ENCODE results near the gene CACNA2D3.

CACNA2D3 gene

DNA sequence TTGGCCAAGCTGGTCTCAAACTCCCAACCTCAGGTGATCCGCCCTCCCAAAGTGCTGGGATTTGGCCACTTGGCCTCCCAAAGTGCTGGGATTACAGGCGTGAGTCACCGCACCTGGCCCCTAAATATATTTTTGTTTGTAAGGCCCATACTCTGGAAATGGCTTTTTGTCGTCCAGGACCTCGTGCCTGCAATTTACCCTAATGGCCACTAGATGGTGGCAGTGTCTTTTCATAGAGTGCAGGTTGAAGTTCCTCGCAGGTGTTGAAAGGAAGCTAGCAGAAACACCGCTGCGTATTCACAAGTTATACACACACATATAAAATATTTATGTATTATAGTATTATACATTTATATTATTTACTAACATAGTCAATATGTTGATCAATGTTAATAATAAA lies 708.3 kb downstream of the CACNA2D3 start:
- peak; percentile 5 for DNase-seq

DNA sequence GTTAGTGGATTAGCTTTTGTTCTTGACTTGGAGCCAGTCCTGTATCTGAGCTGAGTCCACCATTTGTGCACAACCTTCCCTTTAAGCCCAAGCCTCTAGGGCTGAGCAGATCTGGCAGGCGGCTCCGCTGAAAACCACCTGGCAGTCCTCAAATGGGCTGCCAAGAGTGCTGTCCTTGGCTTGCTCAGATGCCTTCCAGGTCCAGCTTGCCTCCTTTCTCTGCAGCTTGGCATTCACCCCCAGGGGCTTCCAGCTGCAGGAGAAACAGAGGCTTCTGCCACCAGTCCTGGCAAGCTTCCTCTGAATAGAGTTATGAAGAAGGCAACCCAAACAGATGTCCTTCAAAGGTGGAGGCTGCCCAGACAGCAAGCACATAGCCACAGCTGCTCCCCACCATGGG lies 708.8 kb downstream of the CACNA2D3 start:
- no peak for DNase-seq

DNA sequence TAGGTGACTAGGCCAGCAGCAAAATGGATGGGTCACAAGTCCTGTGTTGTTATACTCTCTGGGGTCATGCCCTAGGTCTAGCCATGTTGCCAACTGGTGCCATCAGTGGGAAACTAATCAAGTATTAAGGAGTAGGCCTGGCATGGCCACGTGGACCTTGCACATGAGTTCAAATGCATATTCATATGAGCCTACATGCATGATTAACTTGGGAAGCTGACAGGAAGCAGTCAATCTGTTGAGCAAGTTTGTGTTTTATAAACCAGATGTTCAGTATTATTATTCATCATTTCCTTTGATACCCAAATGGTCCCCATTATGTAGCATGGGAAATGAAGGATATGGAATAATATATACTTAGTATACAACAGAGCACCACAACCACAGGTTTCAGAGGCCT lies 710.5 kb downstream of the CACNA2D3 start:
- DNase-seq: no peak

DNA sequence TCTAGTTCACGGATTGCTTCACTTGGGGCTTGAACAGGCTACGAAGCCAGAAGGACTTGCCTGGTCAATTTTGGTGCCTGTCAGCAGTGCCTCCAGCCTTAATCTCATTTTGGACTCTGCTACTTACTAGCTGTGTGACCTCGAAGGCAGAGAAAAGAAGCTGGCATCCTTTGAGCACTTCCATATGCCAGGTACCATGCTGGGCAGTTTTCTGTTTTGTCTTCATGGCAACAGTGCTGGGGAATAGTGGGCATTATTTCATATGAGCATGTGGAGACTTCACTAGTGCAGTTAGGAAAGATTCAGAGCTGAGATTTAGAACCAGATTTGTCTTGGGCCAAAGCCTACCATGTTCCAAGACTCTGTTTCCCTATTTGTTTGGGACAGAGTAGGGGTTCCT lies 713.3 kb downstream of the CACNA2D3 start:
- no peak for DNase-seq

DNA sequence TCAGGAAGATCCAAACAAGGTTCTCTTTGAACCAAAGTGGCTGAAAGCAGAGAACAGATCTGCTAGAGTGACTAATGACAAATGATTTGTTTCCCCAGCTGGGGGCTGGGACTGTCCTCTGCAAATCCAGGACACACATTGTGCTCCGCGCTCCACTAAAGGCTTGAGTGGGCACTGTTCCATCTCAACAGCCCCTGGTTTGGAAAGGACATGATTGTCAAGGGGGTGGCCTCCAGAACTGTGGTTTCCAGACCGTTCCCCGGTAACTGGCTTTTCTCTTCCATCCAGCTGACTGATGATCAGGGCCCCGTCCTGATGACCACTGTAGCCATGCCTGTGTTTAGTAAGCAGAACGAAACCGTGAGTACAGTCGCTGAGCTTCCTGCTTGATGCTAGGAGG lies 714.5 kb downstream of the CACNA2D3 start:
- no peak for DNase-seq

DNA sequence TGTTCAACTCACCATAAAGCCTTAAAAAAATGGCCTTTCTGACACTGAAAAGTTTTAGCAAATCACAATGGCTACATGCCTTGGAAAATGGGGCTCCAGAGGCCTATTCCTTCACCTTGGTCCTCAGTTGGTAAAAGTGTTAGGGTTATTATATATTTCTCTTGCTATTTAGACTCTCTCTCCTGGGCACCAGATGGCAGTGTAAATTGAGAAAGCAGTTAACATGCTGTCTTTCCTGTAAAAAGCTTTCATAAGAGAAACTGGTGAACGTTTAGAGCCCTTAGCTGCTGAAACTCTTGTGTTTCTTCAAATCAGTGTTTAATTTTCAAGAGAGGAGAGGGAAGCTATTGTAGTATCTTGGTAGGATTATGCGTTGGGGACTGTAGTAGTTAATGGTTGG lies 715.6 kb downstream of the CACNA2D3 start:
- DNase-seq: no peak

DNA sequence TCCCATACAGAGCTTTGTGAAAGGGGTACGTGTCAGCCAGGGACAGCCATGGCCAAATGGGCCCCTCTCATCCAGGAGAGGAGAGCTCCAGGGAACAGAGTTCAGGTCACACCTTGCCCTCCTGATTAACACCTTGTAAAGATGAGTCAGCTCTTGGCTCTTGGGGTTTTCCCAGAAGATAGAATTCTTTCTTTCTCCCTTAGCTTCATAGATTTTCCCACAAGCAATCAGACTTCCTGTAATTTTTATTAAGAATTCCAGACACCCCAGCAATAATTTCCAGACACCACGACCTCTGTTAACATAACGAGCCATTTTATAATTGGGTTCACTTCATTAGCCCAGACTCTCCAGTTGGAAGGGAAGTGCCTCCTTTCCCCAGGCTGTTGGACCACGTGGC lies 719.1 kb downstream of the CACNA2D3 start:
- no peak for DNase-seq

DNA sequence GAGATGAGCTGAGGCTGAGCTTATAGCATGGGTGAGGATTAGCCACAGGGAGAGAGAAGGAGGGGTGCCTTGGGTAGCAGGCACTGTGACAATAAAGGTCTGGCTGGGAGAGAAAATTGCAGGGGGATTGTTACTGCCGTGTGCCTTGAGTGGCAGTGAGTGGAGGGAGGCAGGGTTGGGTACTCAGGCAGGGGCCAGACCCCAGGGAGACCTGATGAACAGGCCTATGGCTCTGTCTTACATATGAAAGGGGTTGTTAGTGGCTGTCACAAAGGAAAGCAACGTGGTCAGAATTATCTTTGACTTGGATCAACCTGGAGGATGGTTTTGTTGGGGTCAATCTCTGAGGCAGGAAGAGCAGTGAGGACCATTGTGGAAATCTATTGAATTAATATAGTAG lies 721.0 kb downstream of the CACNA2D3 start:
- no peak for DNase-seq

DNA sequence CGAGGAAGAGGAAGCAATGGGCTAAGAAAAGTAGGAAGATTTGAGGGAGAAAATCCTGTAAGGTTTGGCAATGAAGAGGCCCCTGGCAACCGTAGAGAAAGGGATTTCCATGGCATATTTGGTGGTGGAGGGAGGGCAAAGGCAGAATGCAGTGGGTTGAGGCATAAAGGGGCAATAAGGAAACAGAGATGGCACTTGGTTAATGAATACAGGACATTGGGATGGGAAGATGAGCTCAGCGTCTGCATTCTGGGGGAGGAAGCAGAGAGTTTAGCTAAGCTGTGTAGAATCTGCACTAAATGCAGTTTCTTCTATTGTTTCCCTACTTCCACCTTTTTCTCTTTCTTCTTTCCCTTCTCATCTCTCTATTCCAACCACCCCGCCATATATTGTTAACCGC lies 721.9 kb downstream of the CACNA2D3 start:
- no peak for DNase-seq

DNA sequence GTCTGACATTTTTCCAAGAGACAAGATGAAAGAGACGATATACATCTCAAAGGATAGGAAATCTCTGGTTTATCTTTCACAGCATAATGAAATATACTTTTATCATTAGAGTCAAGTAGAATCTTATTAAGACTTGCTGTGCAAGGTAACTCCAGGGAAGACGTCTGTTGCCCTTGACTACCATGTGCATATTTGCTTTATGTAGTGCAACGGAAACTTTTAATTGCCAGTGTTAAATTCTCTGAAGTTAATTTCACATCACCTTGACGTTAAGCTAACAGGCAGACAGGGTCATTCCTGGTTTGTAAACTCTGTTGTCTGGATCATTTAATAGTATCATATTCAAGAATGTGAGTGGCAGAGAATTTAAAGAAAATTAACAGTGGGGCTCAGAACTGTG lies 722.7 kb downstream of the CACNA2D3 start:
- no peak for DNase-seq

DNA sequence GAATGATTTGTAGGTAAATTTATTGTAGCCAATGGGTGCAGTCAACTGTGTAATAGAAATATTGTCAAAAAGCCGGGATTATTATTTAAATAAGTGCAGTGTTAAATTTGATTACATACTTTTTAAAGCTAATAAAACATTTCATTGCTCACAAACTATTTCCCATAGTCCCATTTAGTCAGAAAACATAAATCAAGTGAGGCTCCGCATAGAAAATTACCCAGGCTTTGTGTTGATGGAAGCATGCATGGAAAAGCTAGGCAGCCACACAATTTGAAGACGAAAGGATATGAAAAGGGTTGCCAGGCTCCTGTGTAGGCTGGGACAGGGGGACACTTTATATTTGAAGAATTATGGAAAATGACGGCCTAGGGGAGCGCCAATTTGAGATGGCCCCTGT lies 723.2 kb downstream of the CACNA2D3 start:
- no peak for DNase-seq

DNA sequence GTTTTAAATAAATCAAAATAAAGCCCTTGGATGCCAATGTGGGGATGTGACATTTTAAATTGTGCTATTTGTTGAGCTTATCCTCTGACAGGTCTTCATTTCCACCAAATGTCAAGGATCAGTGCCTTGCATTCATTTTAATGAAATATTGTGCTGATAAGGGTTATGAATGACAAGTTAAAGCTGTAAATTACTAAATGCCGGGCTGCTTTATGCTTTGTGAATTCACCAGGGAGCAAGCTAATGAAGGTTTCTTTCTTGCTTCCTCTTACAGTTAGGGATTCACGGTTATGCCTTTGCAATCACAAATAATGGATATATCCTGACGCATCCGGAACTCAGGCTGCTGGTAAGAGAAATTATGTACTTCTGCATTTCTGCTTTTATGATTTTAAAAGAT lies 723.8 kb downstream of the CACNA2D3 start:
- DNase-seq: no peak

DNA sequence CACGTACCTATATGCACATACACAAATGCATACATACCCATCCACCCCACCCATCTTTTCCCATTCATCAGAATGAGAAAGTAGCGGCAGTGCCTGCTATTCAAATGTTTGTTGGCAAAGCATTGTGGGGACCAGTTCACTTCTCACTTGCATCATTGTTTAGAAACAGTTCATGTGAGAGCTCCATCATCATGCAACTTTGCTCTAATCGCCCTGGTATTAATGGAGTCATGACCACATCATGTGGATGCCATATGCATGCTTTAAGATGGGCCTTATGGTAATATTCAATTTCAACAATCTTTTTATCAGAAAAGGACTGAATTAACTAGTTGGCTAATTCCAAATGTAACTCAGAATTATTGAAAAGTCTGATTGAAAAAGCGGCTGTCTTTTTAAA lies 725.0 kb downstream of the CACNA2D3 start:
- no peak for DNase-seq

DNA sequence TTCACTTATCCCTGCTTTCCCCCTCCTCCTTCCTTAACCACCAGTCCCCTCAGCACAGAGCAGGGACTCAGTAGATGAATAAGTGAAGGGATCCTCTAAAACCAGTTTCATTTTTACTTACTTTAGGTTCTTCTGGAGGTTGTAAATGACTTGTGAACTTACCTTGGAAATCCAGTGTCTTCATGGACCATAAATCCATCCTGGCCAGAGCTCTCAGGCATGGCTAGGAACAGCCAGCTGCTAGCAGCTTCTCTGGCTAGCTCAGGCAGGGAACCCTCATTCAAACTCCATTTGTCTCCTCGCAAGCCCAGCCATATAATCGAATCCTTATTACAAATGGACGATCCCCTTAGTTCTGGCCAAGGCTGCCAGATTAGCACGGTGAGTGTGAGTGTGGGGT lies 727.0 kb downstream of the CACNA2D3 start:
- DNase-seq: no peak

DNA sequence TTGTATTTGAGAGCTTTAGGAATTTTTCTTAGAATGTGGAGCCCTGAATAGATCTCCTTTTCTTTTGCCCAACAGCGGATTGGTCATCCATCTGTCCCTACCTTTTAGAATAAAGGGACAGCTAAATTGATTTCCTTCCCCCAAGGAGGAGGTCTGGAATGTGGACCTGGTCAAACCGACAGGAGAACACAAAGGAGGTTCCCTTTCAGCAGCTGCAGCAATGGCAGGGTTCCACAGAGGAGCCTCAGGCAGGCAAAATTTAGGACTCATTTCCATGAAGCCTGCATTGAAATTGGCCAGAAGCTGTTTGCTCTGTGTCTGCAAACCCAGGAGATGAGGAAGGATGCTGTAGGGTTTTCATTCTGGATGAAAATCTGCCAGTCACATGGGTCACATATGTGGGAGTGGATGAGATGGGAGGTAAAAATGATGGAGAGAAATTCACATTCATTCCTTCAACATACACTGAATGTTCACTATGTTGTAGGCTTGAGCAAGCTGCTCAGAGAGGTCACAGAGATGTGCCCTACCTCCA lies 728.2 kb downstream of the CACNA2D3 start:
- DNase-seq: no peak

DNA sequence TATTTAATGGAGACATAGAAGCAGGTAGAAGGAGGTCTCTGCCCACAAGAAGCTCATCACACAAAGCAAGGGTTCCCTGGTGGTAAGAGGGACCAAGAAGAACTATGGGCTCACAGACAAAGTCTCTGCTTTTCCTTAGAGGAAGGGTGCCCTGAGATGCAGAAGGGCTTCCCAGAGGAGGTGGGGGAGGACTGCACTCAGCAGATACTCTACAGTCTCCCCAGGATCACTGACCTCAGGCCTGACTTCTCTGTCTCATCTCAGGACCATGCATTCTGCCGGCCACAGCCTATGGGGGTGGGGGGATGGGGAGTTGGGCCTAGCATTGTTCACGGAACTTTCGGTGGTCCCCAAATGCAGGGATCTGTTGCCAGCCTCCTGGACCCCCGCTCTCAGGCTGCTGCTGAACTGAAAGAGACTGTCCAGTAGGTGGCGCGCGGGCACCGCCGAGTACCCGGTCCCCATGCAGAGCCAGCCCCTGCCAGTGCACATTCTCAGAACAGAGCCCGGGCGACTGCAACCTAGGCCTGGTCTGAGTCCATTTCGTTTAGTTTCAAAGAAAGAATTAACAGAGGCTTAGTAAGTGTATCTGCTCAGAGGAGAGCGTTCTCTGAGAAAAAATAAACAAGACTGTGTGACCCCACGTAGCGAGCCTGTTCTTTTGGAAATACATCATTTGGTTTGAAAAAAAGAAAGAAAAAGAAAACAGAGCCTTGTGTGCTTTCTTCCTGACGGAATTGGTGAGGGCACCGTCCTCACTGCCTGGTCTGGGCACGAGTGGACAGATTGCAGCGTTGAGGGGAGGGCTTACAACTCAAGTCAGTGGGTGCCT lies 731.4 kb downstream of the CACNA2D3 start:
- DNase-seq: peak; percentile 32

DNA sequence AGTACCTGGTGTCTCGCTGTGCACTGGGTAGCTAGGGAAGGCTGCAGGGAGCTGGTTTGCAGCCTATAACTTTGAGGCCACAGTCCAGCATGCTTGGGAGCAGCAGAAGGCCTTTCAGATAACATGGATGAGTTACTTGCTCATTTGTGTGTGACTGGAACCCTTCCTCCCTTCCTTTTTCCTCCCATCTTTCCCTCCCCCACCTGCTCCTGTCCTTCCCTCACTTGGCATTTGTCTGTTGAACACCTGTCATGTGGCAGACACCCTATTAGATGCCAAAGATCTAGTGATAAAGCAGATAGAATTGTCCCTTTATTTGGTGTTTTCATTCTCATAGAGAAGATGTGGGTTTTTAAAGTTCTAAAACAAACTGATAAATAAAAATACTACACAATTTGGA lies 733.9 kb downstream of the CACNA2D3 start:
- DNase-seq: no peak

DNA sequence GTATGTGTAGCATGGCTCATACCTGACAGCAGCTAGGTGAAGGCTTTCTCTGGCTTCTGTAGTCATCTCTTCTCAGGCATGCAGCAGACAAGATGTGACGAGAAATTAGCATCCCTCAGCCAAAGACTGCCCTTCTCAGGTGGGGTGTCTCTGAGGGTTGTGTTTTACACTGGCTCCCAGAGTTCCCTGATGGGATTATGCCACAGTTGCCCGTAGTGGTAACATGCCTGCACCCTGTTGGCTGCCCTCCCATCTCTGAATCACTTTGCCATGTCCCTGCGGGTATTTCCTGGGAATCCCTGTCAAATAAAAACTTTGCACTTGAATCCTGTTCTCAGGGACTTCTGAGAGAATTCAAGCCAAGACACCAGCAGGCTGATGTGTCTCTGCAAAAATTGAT lies 735.0 kb downstream of the CACNA2D3 start:
- no peak for DNase-seq

DNA sequence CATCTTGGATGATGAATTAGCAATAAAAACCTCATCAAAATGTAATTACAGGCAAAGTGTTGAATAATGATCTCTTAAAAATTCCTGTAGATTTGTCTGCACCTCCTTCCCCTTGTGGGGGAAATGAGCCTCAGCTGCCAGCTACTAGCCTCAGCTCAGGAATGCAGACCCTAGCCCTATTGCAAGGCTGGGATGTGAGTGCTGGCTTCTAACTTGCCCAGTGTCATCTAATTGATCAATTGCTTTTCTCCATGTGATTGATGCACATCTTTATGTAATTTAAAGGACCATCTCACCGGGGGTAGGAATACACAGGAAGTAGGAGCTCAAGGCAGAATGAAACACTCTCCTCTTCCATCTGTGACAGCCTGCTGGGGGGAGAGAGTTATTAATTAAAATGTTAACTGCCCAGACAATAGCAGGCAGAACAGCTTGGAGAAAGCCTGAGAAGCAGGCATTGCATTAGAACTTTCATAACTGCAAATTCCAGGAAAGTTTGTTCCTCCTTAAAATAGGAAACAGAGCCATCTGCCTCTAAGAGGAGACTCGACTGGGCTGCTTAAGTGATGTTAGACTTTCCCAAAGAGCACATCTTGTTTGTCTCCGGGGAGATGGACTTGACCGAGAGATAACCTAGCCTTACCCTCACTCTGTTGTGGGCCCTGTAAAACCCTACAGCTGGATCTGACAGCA lies 735.9 kb downstream of the CACNA2D3 start:
- DNase-seq: no peak

DNA sequence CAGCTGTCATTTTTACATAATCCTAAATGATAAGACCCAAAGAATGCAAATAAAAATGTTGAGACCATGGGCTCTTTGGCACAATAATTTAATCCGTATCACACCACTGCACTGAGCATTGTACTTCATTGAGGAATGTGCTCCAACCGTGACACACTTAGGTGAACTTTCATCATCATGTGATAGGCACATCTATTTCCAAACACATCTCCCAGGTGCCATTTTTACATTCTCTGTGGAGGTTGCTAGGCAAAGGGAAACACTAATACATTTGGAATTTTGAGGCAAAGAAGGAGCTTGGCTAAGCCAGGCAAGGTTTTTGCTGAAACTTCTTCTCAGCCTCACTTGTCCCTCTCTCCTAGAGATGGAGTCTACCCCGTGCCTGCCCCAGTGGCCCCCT lies 736.8 kb downstream of the CACNA2D3 start:
- no peak for DNase-seq

DNA sequence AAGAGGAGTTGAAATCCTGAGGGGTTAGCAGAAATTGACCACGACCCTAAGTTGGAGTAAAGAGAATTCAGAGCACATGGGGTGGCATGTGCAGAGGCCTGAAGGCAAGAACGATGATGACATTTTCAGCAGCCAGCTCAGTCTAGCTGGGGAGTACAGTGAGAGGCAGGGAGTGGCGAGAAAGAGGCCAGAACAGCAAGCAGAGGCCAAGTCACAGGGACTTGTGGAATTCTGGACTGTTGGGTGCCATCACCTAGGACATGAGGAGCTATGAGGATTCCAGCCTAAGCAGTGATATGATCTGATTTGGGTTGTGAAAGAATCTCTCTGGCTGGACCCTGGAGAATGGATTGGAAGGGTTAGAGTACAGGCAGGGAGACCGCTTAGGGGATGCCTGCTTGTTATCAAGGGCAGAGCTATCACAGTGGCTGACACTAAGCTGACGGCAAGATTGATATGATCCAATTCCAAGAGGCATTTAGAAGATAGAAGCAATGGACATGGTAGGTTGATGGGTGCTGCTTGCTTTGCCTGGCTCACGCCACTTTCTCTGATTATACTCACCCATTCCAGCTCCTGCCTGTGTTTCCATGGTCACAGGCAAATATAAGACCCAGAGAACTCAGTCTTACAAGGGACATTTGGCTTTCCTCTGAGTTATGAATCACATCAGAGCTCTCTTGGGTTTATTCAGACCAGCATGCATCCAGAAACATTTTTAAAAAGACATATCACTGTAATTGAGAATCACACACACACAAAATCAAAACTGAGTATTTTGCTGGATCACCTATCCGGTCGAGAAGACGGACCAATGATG lies 739.1 kb downstream of the CACNA2D3 start:
- DNase-seq: no peak

DNA sequence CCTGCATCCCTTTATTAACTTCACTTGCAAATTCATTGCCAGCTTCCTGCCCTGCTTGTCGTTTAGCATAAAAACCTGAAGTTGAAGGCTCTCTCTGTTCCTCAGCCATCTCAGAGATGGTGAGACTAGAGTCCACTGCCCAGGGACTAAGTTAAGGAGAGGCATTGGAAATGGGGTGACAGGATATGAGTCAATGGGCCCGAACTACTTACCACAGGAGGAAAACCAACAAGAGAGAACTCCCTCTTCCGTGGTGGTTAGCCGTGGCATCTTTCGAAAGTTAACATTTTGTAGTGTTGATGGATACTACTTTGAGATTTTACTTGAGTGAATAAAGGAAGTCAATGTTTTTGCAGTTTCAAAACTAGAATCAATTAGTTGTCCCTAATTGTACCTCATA lies 740.2 kb downstream of the CACNA2D3 start:
- no peak for DNase-seq

DNA sequence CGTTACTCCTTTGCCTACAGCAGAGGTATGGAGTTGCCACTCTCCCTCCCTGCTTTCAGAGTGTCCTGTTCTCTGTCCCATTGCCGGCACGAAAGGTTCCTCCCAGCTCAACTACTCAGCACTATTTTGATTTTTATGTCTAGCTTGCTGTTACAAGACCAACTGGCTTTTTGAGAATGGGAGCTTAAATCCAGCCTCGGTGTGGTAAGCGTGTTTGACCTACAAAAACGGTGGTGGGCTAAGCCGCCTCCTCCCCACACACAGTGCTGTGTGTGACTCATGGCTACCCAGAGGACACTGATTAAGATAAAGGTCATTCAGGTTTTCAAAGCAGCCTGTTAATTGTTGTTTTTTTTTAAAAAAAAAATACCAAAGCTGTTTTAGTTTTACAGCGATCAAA lies 741.0 kb downstream of the CACNA2D3 start:
- no peak for DNase-seq

DNA sequence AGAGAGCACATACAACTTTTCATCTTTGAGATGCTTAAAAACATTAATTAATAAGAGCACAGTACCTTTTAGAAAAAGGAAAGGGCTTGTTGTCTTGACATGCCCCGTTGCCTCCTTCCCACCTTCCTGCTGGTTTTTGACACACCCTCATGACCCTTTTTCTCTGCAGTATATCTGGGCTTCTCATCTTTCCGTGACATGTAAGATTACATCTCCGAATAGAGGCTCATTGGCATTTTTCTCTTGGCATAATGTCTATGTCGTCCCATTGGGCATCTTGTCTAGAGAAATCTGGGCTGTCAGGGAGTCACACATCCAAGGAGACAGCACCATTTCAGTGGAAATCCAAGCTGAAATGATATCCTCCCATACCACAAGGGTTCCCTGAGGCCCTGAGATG lies 741.4 kb downstream of the CACNA2D3 start:
- no peak for DNase-seq
